Pulmonary artery endothelial cell (primary cell): ENCODE results near the gene KPNA2. TPM values are rescaled to one million over a fixed set of nuclear protein-coding genes. Genes with fewer than 3 reads are reported as not detected.
"Not testable (repeated sequence)": the region's sequence is repeated elsewhere in the genome, so short reads cannot be mapped to it uniquely, and the experiment has no call there.

Experiments
- DNase-seq: peaks from one replicate; pipeline ENCODE4 v3.0.0-alpha.2; 2011; ENCODE audit warnings: low read depth, low spot score
- total RNA-seq: library from RNA; depleted of rRNA; stranded (reverse); fragments of >200 nt; gene quantifications from 2 replicates; pipeline ENCODE4 v1.2.3, GENCODE V29; 2014

KPNA2 gene
- 130 and 244 TPM in 2 replicates for total RNA-seq

- peak; percentile 96 for DNase-seq
These were observed at the start of gene KPNA2 for GRCh38 chr17:68035523-68036303. Gene KPNA2, plus strand, starts transcription at chr17:68035735. Its CDS starts 1,398 bp downstream, at chr17:68037133.

GRCh38 chr17:67990909-67991308 is 44.6 kb upstream of the KPNA2 start:
- DNase-seq, result no peak

- DNase-seq, result no peak
These were observed 42.9 kb upstream of the KPNA2 start for GRCh38 chr17:67992548-67993152.

GRCh38 chr17:67993153-67993997 is 42.2 kb upstream of the KPNA2 start:
- DNase-seq, result peak; percentile 52

- no peak for DNase-seq
These were observed 41.6 kb upstream of the KPNA2 start for GRCh38 chr17:67993998-67994361.

GRCh38 chr17:67994817-67995569 is 40.5 kb upstream of the KPNA2 start:
- peak; percentile 88 for DNase-seq

GRCh38 chr17:67995570-67996263 is 39.8 kb upstream of the KPNA2 start:
- no peak for DNase-seq

- not testable (repeated sequence) for DNase-seq
These were observed 39.0 kb upstream of the KPNA2 start, which contains the start of gene C17orf58 for GRCh38 chr17:67996301-67997171. Gene C17orf58, minus strand, starts transcription at chr17:67996469. Its CDS starts 271 bp downstream, at chr17:67996198.

GRCh38 chr17:67998466-67998865 is 37.1 kb upstream of the KPNA2 start:
- DNase-seq, result no peak

GRCh38 chr17:67999291-67999911 is 36.1 kb upstream of the KPNA2 start:
- DNase-seq, result no peak

- no peak for DNase-seq
These were observed 31.3 kb upstream of the KPNA2 start for GRCh38 chr17:68004201-68004600.

GRCh38 chr17:68006797-68007196 is 28.7 kb upstream of the KPNA2 start:
- DNase-seq, result no peak

- no peak for DNase-seq
These were observed 24.3 kb upstream of the KPNA2 start for GRCh38 chr17:68011199-68011665.

- DNase-seq, result no peak
These were observed 22.1 kb upstream of the KPNA2 start for GRCh38 chr17:68013385-68013784.

GRCh38 chr17:68015081-68015723 is 20.3 kb upstream of the KPNA2 start:
- DNase-seq, result no peak

- DNase-seq, result no peak
These were observed 18.7 kb upstream of the KPNA2 start for GRCh38 chr17:68016838-68017237.

- not testable (repeated sequence) for DNase-seq
These were observed 17.0 kb upstream of the KPNA2 start for GRCh38 chr17:68018493-68018892.

GRCh38 chr17:68019336-68019674 is 16.2 kb upstream of the KPNA2 start:
- DNase-seq, result no peak
